A673 (cell line): ENCODE measurements around the gene SPG7.

Experiments
- EZH2 ChIP-seq: fragments of 200-600 bp; sonication (generic); IDR thresholded peaks from 2 replicates; pipeline ENCODE4 v1.6.1; 2017; ENCODE audit warnings: borderline replicate concordance, low read depth, mild to moderate bottlenecking, mixed read lengths, antibody characterized with exemption, low read length; ENCODE audit not compliant: poor library complexity, severe bottlenecking
- TF ChIP-seq, protein P1 (sequence below): fragments of 300-800, 200-600 bp; sonication (generic); conservative IDR thresholded peaks from 2 replicates; pipeline ENCODE4 v1.5.1; 2017; ENCODE audit warnings: low read depth, mild to moderate bottlenecking, antibody characterized with exemption, low read length, moderate library complexity, mixed read lengths

DNA sequence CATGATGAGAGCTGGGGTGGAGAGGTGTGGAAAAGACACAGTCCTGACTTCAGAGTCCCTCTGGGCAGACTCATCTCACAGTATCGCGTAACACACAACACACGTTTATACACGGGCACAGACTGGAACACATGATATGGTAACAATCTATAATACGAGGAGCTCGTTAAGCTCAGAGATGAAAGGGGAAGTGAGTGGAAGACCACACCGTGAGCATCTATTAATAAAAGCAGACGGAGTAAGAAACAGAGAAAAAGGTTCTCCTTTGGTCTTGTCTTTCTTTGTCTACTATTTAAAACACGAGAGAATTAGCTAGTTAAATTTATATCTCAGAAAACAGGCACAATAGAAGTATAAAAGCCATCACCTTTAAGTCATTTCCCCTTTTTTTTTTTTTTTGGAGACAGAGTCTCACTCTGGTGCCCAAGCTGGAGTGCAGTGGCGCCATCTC, 31.4 kb upstream of the SPG7 start:
- TF ChIP-seq, protein P1, sequence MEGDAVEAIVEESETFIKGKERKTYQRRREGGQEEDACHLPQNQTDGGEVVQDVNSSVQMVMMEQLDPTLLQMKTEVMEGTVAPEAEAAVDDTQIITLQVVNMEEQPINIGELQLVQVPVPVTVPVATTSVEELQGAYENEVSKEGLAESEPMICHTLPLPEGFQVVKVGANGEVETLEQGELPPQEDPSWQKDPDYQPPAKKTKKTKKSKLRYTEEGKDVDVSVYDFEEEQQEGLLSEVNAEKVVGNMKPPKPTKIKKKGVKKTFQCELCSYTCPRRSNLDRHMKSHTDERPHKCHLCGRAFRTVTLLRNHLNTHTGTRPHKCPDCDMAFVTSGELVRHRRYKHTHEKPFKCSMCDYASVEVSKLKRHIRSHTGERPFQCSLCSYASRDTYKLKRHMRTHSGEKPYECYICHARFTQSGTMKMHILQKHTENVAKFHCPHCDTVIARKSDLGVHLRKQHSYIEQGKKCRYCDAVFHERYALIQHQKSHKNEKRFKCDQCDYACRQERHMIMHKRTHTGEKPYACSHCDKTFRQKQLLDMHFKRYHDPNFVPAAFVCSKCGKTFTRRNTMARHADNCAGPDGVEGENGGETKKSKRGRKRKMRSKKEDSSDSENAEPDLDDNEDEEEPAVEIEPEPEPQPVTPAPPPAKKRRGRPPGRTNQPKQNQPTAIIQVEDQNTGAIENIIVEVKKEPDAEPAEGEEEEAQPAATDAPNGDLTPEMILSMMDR = no peak
- TF ChIP-seq EZH2 = no peak
